Ovary (tissue), 9 donors: ENCODE results near the gene ANKRD44. TPM values are rescaled to one million over a fixed set of nuclear protein-coding genes. Genes with fewer than 3 reads are reported as not detected.

Experiments used
- DNase-seq, 5 donors: peaks; one replicate each; pipeline ENCODE4 v3.0.0-alpha.2; 2019 to 2020
- H3K27ac ChIP-seq, 2 donors: fragments of 200-600 bp; one replicate each; pipeline versions ENCODE4 v1.5.1 to v1.8.0; 2019 to 2022
- H3K27me3 ChIP-seq: fragments of 200-600 bp; one replicate; pipeline ENCODE4 v1.8.0; 2022
- H3K36me3 ChIP-seq: fragments of 200-600 bp; sonication (generic); one replicate; pipeline ENCODE4 v1.5.1; 2019
- H3K4me1 ChIP-seq: one replicate; pipeline ENCODE4 v1.8.1; 2013; ENCODE audit warnings: mild to moderate bottlenecking, moderate library complexity; ENCODE audit not compliant: insufficient read depth
- H3K4me3 ChIP-seq: fragments of 200-600 bp; sonication (generic); one replicate; pipeline ENCODE4 v1.5.1; 2017
- H3K9me3 ChIP-seq, 2 donors: fragments of 200-600 bp in 1 of 2; sonication (generic) in 1 of 2; one replicate each; pipeline versions ENCODE4 v1.5.1 to v1.8.1; 2013 to 2019; ENCODE audit warnings: mild to moderate bottlenecking in 1 of 2, moderate library complexity in 1 of 2
- EP300 ChIP-seq: sonication (generic); formaldehyde crosslinking; IDR thresholded peaks from one replicate; pipeline ENCODE4 v1.6.1; 2017; ENCODE audit warnings: antibody characterized with exemption
- POLR2A ChIP-seq: fragments of 450-650 bp; IDR thresholded peaks from one replicate; pipeline ENCODE4 v1.6.1; 2017; ENCODE audit warnings: antibody characterized with exemption, mild to moderate bottlenecking, moderate library complexity
- WGBS, 3 donors: extraction: QIAGEN DNeasy Blood & Tissue Kit in 1 of 3; methylation state at CpG; one replicate each; pipeline versions ENCODE4 v1.1.5 to v1.1.7; 2013 to 2017; 5-methylcytosine and 5-hydroxymethylcytosine counted together
- intact Hi-C, 4 donors: fragments of 100-400 bp; cut with DNase I; formaldehyde crosslinking; loops; one replicate each; pipeline versions ENCODE4 v1.11.0 to v1.15.1; 2022 to 2023
- polyA plus RNA-seq, 2 donors: library from polyadenylated mRNA; stranded (reverse); fragments of 200-250 nt in 1 of 2; fragments of 350-450 nt in 1 of 2; fragmentation: Illumina TruSeq in 1 of 2; extraction: RNeasy Lipid Tissue Mini Kit (QIAGEN cat#74804) in 1 of 2; gene quantifications; one replicate each; pipeline ENCODE4 v1.2.3, GENCODE V29; 2013 to 2014
- total RNA-seq, 7 donors: library from RNA; depleted of rRNA in 2 of 7; stranded (reverse); fragments of >200 nt in 2 of 7; fragmentation: NEBNext Ultra II Directional in 3 of 7; extraction: Animal tissue kit (Norgen Biotek cat#: 25700) in 3 of 7; gene quantifications; one replicate each; pipeline versions ENCODE4 v1.1.0 to v1.2.4, GENCODE V29; 2016 to 2023
- TF ChIP-seq, protein P1 (sequence below), 3 donors: fragments of 450-650 bp in 2 of 3; fragments of 200-600 bp in 1 of 3; IDR thresholded peaks; one replicate each; pipeline versions ENCODE4 v1.5.1 to v1.8.0; 2016 to 2022; ENCODE audit warnings: antibody characterized with exemption in 3 of 3, mild to moderate bottlenecking in 1 of 3
- donor health status: DM: no; HTN: no; CAD: no; lungs with moderate emphysema.
- donor health status: DM: no; HTN: no; CAD: no.
- donor health status: Bipolar disorder and iron deficiency.
- donor health status: DM: yes; HTN: yes; CAD: no.
- donor health status: DM: no; HTN: no; CAD: no.
- donor health status: DM: yes; HTN: yes; CAD: no.

Gene ANKRD44
- total and polyA plus RNA-seq, 9 donors: 2.6 to 60.0 (median 11.1) TPM

DNA sequence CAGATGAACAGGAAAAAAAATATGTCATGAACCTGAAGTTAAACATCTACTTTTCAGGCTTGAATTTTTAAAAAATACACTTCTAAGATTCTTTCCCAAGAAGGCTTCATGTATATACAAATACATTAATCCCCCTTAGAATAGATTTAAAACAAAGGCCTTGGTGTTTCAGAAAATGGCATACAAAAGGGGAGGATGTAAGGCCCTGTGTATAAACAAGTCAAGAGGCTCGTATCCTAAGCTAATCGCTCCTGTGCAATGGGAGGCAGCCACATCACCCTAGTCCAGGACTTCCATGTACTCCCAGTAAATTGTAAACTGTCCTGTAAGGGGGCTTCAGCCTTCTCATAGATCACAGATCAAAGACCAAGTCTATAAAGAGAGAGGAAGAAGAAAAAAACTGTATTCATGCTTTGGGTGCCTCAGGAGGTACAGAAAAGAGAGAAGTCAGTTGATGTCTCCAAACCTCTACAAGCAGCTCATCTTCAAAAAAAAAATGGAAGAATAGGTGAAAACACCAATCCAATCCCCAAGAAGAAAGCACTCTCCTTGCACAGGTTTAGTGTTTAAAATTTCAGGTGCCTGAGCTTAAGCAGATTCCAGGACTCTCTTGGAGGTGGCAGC, 53.9 kb downstream of the ANKRD44 start:
- no peak overlapping the region for H3K4me3 ChIP-seq
- TF ChIP-seq EP300: no peak
- TF ChIP-seq, protein P1, sequence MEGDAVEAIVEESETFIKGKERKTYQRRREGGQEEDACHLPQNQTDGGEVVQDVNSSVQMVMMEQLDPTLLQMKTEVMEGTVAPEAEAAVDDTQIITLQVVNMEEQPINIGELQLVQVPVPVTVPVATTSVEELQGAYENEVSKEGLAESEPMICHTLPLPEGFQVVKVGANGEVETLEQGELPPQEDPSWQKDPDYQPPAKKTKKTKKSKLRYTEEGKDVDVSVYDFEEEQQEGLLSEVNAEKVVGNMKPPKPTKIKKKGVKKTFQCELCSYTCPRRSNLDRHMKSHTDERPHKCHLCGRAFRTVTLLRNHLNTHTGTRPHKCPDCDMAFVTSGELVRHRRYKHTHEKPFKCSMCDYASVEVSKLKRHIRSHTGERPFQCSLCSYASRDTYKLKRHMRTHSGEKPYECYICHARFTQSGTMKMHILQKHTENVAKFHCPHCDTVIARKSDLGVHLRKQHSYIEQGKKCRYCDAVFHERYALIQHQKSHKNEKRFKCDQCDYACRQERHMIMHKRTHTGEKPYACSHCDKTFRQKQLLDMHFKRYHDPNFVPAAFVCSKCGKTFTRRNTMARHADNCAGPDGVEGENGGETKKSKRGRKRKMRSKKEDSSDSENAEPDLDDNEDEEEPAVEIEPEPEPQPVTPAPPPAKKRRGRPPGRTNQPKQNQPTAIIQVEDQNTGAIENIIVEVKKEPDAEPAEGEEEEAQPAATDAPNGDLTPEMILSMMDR (IDR thresholded peaks at IDR 0.05): no peak
- no peak for TF ChIP-seq POLR2A
- H3K27ac ChIP-seq: no peak overlapping the region
- no peak for DNase-seq
- no peaks in the 10 kb centered on the region for H3K4me1 ChIP-seq
- H3K36me3 ChIP-seq: no peaks in the 10 kb centered on the region
- H3K9me3 ChIP-seq: no peaks in the 10 kb centered on the region
- H3K27me3 ChIP-seq: no peaks in the 10 kb centered on the region
- WGBS, 3 donors: 89 to 95% (median 94%) methylated on average over 2 of the region's 2 CpGs
- intact Hi-C loops: no loop called here

DNA sequence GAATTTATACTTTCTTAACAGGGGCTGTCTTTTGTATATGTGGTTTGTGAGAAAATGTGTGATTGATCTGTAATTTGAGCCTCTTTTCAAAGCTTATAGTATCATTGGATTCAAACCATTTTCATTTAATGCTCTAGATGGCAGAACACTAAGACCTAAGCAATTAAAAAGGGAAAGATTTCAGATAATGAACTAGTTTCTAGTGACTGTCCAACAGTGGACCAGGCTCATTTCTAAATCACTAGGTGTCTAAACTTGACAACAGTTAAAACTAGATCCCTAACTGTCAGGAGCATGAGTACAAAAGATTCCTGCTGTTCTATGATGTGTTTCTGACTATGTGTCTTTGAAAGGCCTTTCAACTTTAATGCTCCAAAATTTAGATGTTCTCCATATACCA, 54.6 kb downstream of the ANKRD44 start:
- no peak overlapping the region for H3K27ac ChIP-seq
- no peaks in the 10 kb centered on the region for H3K27me3 ChIP-seq
- no peaks in the 10 kb centered on the region for H3K9me3 ChIP-seq
- H3K4me1 ChIP-seq: no peaks in the 10 kb centered on the region
- intact Hi-C loops: no loop called here
- H3K36me3 ChIP-seq: no peaks in the 10 kb centered on the region
- DNase-seq: no peak
- no peak overlapping the region for H3K4me3 ChIP-seq
- TF ChIP-seq POLR2A: no peak
- TF ChIP-seq, protein P1 (IDR thresholded peaks at IDR 0.05): no peak
- no peak for TF ChIP-seq EP300

DNA sequence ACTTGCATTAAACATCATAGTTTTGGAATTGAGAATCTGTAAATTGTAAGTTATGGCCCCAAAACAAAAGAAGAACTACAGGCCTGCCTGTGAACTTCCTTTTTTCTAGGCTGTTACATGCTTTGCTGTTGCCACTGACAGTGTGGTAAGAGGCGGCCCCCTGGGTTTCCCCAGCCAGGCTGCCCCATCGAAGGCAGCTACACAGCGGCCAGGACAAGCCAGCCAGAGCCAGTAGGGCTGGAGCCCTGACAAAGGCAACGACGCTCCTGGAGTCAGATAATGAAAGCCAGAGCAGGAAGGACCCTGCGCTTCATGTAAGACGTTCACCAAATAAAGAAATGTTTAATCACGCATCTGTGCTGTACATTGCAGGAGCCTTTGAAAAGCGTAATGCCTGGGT, 55.0 kb downstream of the ANKRD44 start:
- Histone ChIP-seq H3K9me3 (no peaks in the 10 kb centered on the region), H3K4me1 (no peaks in the 10 kb centered on the region), H3K27me3 (no peaks in the 10 kb centered on the region), H3K4me3 (no peak overlapping the region), H3K36me3 (no peaks in the 10 kb centered on the region), H3K27ac (no peak overlapping the region)
- TF ChIP-seq EP300: no peak
- TF ChIP-seq, protein P1 (IDR thresholded peaks at IDR 0.05): no peak
- TF ChIP-seq POLR2A: no peak
- 57 to 69% (median 64%) methylated on average over 9 of the region's 9 CpGs for WGBS, 3 donors
- no peak for DNase-seq
- intact Hi-C loops: no loop called here

DNA sequence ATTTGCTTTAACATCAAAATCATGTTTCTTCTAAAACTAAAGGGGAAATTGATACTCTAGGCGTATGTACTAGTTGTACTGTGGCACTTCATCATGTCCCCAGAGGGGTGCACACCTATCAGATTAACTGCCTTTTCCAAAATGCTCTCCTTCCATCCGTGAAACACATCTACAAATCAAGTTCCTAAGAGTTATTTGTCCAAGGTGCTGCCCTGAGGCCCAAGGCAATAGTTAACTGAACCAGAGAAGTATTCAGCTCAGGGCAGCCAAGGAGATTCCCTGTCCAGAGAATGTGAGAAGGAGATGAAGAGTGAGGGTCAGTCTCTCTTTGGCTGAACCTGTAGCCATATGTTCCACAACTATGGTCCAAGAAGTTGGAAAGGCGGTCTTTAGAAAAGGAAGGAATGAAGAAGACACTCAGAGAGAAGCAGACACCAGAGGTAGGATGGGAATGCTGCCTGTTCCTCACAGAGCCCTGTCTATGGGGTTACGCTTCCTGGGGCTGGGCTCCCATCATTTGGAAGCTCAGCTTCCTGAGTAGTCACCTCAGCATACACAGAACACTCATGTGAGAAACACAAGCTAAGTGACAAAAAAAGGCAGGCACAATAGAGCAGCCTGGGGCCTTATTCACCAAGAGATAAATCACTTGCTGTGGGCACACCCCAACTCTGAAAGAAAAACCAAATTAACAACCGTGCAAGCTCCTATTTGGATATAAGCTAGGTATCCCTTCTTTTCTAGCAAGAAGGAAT, 55.6 kb downstream of the ANKRD44 start:
- 81 to 86% (median 85%) methylated on average over 5 of the region's 5 CpGs for WGBS, 3 donors
- intact Hi-C loops: no loop called here
- TF ChIP-seq POLR2A: no peak
- TF ChIP-seq, protein P1 (IDR thresholded peaks at IDR 0.05): no peak

More for the DNA sequence above, 55.6 kb downstream of the ANKRD44 start:
- H3K9me3 ChIP-seq: no peaks in the 10 kb centered on the region
- no peaks in the 10 kb centered on the region for H3K27me3 ChIP-seq
- H3K4me1 ChIP-seq: no peaks in the 10 kb centered on the region
- H3K36me3 ChIP-seq: no peaks in the 10 kb centered on the region
- DNase-seq: no peak
- no peak overlapping the region for H3K27ac ChIP-seq
- no peak overlapping the region for H3K4me3 ChIP-seq
